GM21576 (cell line): ENCODE results near the gene TRABD2B.
A peak's percentile ranks its signal among the peaks of the same experiment; 100 is the strongest.

Source experiments
- ATAC-seq: cut with Tn5 transposase; IDR thresholded peaks from one replicate; pipeline ENCODE4 v1.9.1; 2021; ENCODE audit warnings: mild to moderate bottlenecking, moderate library complexity; ENCODE audit not compliant: unreplicated experiment

TRABD2B gene

DNA sequence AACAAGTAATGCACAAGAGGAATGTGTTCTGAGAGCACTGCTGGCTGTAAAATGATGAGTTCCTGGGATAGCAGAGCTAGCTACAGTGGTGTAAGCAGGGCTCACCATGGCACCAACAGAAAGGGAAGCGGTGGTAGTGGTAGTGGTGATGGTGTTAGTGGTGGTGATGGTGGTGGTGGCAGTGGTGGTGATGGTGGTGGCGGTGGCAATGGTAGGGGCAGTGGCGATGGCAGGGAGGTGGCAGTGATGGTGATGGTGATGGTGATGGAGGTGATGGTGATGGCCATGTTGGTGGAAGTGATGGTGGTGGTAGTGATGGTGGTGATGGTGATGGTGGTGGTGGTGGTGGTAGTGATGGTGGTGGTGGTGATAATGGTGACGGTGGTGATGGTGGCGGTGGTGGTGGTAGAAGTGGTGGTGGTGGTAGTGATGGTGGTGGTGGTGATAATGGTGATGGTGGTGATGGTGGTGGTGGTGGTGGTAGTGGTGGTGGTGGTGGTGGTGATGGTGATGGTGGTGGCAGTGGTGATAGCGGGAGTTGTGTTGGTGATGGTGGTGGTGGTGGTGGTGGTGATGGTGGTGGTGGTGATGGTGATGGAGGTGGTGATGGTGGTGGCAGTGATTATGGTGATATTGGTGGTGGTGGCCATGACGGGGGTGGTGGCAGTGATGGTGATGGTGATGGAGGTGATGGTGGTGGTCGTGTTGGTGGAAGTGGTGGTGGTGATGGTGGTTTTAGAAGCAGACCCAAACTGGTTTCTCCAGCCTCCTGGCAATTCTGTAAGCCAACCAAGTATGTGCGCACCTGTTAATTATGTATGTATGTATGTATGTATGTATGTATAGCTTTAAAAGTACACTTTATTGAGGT, 254.1 kb downstream of the TRABD2B start:
- ATAC-seq, result no peak

DNA sequence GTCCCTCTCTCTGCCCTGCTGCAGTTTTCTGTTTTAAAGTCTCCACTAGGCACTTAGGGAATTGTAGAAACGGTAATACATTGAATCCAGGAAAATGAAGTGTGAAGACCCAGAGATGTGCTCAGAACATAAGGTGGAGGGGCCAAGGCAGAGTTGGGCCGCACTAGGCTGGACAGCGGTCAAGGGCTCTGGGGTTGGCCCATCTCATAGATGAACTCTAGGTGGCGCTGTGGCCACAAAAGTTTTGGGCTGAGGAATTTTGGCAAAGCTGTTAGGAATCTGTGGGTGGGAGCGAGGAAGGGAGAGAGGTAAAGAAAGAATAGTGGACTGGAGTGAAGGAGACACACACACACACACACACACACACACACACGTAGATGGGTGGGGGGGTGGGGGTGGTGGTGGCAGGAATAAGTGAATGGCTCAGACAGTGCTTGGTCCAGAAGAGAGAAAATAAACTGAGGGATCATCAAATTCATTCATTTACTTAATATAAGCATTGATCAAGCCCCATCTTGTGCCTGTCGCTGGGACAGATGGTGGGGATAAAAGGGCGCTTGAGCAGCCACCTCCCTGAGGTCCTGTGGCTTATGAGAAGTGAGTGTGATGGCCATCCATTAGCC, 258.5 kb downstream of the TRABD2B start:
- ATAC-seq, result no peak

GRCh38 chr1:47732489-47732888, 264.7 kb downstream of the TRABD2B start:
- no peak for ATAC-seq

- no peak for ATAC-seq
Observed at GRCh38 chr1:47731730-47732129, 265.5 kb downstream of the TRABD2B start.

GRCh38 chr1:47729685-47730084, 267.5 kb downstream of the TRABD2B start:
- no peak for ATAC-seq

GRCh38 chr1:47727697-47728085, 269.5 kb downstream of the TRABD2B start:
- ATAC-seq, result no peak

DNA sequence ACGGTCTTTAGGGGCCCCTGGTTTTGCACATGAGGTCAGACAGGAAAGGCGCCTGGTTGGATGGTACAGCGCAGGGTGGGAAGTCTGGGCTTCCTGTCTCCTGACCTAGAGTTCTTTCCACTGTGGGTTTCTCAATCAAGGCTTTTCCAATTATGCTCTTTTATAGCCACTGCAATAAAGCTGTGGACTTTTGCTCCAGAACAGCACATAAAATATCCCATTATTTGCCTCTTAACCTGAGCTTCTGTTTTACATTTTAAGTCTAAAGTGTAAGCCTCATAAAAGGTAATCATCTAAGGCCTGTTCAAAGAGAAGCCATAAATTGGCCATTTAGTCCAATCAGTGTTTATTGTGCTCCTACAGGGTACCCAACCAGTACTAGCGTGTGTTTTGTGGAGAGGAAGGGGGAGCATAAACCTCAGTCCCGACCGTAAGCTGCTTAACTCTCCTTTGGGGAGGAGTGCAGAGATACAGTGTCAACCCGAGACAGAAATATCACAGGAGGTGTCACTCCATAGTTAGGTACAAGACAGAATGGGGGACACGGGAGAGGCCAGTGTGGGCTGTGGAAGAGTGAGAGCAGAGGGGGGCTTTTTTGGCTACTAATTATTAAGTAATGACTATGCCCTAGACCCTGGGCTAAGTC, 270.0 kb downstream of the TRABD2B start:
- ATAC-seq, result no peak

GRCh38 chr1:47725992-47726855, 271.0 kb downstream of the TRABD2B start:
- peak; percentile 74 for ATAC-seq

GRCh38 chr1:47725511-47725991, 271.6 kb downstream of the TRABD2B start:
- no peak for ATAC-seq

DNA sequence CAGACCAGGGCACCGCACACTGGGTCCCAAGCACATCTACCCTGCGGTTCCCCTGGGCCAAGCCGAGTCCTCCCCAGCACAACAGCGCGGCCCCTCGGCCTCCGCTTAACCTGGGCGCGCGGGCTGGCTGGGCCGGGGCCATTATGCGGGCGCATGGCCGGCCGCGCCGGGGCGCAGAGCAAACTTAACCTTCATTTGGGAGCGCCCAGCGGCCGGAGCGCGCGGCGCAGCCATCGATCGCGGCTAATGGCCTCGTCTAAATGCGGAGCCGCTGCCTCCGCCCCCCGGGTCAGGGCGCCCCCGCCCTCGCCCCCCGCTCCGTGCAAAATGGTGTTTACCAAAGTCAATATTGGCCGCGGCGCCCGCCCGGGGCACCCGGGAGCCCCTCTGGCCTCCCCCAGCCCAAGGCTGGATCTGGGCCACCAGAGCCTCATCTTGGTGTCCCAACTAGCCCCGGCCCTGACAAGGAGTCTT, 272.1 kb downstream of the TRABD2B start:
- no peak for ATAC-seq

DNA sequence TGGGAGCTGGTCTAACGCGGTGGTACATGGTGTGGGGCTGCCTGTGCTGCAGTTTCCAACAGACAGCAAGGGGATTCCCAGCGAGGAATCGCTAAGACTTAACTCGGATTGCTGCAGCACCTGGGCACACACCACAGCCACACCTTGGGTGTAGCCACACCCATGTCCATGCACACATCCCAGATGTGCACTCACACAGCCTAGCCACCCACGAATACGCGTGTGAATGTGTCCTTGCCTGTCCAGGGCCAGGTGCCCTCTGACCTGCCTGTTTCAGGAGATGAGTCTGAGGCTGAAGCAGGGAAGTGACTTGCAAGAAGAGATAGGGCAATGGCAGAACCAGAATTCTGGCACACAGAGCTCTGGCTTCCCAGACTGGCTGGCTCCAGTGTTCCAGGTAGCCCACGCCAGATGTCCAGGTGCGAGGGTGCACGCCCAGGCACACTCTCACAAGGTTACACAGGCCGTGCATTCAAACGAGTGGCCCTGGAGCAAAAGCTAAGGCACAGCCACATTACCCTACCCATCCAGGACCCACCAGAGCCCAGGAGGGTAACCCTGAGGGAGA, 272.7 kb downstream of the TRABD2B start:
- ATAC-seq, result no peak

- no peak for ATAC-seq
Observed at GRCh38 chr1:47722909-47723580, 274.1 kb downstream of the TRABD2B start.

DNA sequence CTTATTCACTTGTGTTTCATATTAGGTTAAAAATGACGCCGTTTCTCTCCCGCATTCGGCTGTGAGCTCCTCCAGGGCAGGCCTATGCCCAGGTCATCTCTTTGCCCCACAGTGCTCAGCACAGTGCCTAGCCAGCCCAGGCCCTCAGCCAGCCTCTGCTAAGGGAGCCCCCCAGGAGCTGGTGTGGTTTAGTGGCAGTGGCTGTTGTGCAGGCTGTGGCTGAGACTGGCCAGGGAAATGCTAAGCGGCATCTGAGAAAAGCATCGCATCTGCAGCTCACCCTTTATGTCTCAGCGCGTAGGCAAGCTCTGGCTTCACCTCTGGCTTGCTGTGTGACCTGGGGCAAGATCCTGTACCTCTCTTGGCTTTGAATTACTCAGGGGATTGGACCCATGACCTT, 275.1 kb downstream of the TRABD2B start:
- no peak for ATAC-seq

DNA sequence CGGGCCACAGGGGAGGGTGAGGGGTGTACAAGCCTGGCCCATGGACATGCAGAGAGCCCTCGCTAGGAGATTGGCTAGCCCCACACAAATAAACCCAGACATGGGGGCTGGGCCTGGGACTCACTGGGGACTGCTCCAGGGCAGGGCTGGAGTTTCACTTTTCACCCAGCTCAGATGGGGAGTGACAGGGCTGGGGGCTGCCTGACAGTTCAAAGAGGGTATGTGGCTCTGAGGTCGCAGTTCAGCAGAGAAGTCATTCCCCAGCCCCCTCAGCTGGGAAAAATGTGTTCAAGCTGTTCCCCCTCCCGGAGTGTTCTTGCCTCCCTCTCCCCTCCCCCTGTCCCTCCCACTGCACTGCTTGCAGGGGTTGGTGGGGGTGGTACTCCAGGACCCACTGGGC, 277.1 kb downstream of the TRABD2B start:
- no peak for ATAC-seq

DNA sequence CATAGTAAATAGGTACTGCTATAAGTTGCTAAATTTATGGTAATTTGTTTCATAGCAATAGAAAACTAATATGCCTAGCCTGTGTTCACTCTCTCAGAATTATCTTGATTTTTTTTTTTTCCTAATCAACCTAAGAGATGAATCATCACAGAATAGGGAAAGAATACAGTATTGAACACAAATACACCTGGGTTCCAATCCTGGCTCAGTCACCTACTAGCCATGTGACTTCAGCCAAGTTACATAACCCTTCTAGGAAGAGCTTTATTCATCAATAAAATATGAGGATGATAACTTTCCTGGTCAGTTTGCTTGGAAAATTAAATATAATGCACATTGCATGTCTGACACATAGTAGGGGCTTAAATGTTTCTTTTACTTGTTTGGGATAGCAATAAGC, 279.8 kb downstream of the TRABD2B start:
- ATAC-seq, result no peak

DNA sequence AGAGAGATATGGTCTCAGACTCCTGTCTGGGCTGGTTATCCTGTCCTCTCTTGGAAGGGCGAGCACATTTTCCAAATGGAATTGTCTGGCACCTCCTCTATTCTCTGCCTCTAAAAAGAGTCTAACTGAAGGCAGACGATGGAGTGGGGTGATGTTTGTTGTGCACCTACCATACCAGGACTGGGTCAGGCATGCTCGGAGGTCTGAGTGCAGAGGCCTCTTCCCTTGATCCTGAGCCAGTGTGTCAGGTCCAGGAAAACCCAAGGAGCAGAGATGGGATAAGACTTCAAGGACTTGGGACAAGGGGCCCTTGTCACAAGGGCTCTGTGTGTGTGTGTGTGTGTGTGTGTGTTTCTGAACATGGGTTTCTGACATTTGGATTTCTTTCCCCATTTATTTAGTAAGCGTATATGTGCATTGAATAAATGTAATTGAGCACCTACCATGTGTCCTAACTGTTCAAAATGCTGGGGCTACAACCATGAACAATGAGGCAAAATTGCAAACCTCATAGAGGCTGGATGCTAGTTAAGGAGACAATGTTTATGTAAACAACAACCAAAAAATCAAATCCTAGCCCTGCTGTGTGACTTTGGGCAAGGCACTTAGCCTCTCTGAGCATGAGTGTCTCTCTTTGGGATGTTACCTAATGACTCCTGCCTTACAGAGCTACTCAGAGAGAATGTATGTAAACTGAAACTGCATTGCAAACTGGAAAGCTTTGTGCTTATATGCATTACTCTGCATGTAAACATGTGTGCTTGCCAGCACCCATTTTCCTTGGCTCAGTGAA, 283.0 kb downstream of the TRABD2B start:
- no peak for ATAC-seq

- no peak for ATAC-seq
Observed at GRCh38 chr1:47713333-47713953, 283.7 kb downstream of the TRABD2B start.

- no peak for ATAC-seq
Observed at GRCh38 chr1:47712596-47713299, 284.4 kb downstream of the TRABD2B start.
